ENCODE measurements around the gene LRMDA. TPM values are rescaled to one million over a fixed set of nuclear protein-coding genes. Genes with fewer than 3 reads are reported as not detected.

Gene LRMDA
- total and polyA plus RNA-seq, 4 donors, result 12.1 to 40.8 (median 21.6) TPM

DNA sequence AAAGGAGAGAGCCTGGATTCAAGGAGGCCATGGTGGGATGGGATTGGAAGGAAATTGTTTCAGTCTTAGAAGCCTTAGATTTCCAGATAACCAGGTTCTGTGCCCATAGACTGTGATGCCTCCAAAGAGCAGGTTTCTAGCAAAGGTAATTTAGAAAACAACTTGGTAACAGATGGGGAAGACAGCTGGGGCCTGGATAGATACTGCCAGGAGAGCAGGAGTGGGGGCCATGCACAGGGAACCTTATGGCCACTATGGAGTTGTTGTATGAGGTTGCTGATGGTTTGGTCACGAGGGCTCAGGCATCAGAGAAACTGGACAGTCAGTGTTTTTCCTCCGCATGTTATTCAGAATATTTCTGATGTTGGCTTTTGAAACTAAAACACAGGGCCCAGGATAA, 901.9 kb downstream of the LRMDA start:
- peaks cover 0 to 14% (median 0%) of the 10 kb centered on the region in 5 donors for H3K4me1 ChIP-seq (ENCODE audit: control insufficient read depth in 5 of 5, insufficient read depth in 5 of 5, low read length in 5 of 5)
- H3K9me3 ChIP-seq (ENCODE audit: control insufficient read depth in 4 of 4, insufficient read depth in 3 of 4, low read length in 3 of 4), result no peaks in the 10 kb centered on the region
- H3K4me3 ChIP-seq, result no peak overlapping the region
- ATAC-seq (ENCODE audit: insufficient read depth, low FRiP score), result no peak
- WGBS, 2 donors, result 94% methylated on average over 2 of the region's 2 CpGs
- no peaks in the 10 kb centered on the region for H3K36me3 ChIP-seq (ENCODE audit: control insufficient read depth in 4 of 4, insufficient read depth in 4 of 4, low read length in 4 of 4)
- no peak overlapping the region for H3K27ac ChIP-seq (ENCODE audit: low read depth in 1 of 2, low read length in 1 of 2)
- H3K9ac ChIP-seq (ENCODE audit: insufficient read depth in 1 of 2, low read length in 2 of 2), result no peak overlapping the region
- no peaks in the 10 kb centered on the region for H3K27me3 ChIP-seq (ENCODE audit: control insufficient read depth in 3 of 3, insufficient read depth in 3 of 3, low read length in 2 of 3)
- TF ChIP-seq, protein P1, sequence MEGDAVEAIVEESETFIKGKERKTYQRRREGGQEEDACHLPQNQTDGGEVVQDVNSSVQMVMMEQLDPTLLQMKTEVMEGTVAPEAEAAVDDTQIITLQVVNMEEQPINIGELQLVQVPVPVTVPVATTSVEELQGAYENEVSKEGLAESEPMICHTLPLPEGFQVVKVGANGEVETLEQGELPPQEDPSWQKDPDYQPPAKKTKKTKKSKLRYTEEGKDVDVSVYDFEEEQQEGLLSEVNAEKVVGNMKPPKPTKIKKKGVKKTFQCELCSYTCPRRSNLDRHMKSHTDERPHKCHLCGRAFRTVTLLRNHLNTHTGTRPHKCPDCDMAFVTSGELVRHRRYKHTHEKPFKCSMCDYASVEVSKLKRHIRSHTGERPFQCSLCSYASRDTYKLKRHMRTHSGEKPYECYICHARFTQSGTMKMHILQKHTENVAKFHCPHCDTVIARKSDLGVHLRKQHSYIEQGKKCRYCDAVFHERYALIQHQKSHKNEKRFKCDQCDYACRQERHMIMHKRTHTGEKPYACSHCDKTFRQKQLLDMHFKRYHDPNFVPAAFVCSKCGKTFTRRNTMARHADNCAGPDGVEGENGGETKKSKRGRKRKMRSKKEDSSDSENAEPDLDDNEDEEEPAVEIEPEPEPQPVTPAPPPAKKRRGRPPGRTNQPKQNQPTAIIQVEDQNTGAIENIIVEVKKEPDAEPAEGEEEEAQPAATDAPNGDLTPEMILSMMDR (IDR thresholded peaks at IDR 0.05; ENCODE audit: control extremely low read depth, extremely low read depth), result no peak
- no peak for DNase-seq

DNA sequence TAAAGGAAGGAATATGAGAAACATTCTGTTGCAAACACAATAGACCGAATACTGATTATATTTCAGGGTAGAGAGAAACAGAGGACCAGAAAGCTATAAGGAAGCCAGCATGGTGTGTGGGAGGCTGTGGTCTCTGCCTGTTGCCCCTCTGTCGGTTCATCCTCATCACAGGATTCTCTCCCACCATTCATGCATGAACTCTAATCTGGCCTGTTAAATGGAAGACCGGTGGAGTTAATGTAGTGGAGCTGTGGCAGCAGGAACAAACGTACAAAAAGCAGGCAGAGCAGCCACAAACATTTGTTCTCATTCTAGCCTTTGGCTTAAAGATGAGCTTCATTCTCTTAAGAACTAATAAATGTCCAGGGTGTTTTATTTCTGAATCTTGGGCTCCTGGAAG, 902.4 kb downstream of the LRMDA start:
- no peak for ATAC-seq (ENCODE audit: insufficient read depth, low FRiP score)
- H3K36me3 ChIP-seq (ENCODE audit: control insufficient read depth in 4 of 4, insufficient read depth in 4 of 4, low read length in 4 of 4), result no peaks in the 10 kb centered on the region
- H3K9me3 ChIP-seq (ENCODE audit: control insufficient read depth in 4 of 4, insufficient read depth in 3 of 4, low read length in 3 of 4), result no peaks in the 10 kb centered on the region
- H3K4me1 ChIP-seq (ENCODE audit: control insufficient read depth in 5 of 5, insufficient read depth in 5 of 5, low read length in 5 of 5), result peaks cover 0 to 14% (median 0%) of the 10 kb centered on the region in 5 donors
- H3K9ac ChIP-seq (ENCODE audit: insufficient read depth in 1 of 2, low read length in 2 of 2), result no peak overlapping the region
- no peak for DNase-seq
- WGBS, 2 donors, result 91 to 95% methylated on average over 4 of the region's 4 CpGs
- H3K4me3 ChIP-seq, result no peak overlapping the region
- no peak overlapping the region for H3K27ac ChIP-seq (ENCODE audit: low read depth in 1 of 2, low read length in 1 of 2)
- TF ChIP-seq, protein P1 (IDR thresholded peaks at IDR 0.05; ENCODE audit: control extremely low read depth, extremely low read depth), result no peak
- H3K27me3 ChIP-seq (ENCODE audit: control insufficient read depth in 3 of 3, insufficient read depth in 3 of 3, low read length in 2 of 3), result no peaks in the 10 kb centered on the region

DNA sequence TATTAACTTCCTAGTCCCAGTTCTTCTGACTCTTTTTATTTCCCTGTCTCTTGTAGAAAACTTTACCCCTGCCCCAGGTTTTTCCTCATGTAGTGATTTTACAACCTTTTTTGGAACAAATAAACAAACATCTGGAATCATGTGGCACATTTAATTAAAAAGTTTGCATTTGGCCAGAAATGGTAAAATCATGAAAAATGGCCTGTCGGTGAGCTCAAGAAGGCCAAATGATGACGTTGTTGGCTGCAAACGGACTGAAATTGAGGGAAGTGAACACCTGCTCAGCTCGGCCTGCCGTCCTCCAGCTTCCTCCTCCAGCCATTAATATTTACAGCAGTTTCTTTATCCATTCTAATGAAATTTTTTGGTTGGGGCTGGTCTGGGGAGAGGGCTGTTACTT, 902.8 kb downstream of the LRMDA start:
- no peak overlapping the region for H3K9ac ChIP-seq (ENCODE audit: insufficient read depth in 1 of 2, low read length in 2 of 2)
- H3K36me3 ChIP-seq (ENCODE audit: control insufficient read depth in 4 of 4, insufficient read depth in 4 of 4, low read length in 4 of 4), result no peaks in the 10 kb centered on the region
- H3K27me3 ChIP-seq (ENCODE audit: control insufficient read depth in 3 of 3, insufficient read depth in 3 of 3, low read length in 2 of 3), result no peaks in the 10 kb centered on the region
- no peak for ATAC-seq (ENCODE audit: insufficient read depth, low FRiP score)
- H3K4me3 ChIP-seq, result no peak overlapping the region
- H3K9me3 ChIP-seq (ENCODE audit: control insufficient read depth in 4 of 4, insufficient read depth in 3 of 4, low read length in 3 of 4), result no peaks in the 10 kb centered on the region
- TF ChIP-seq, protein P1 (IDR thresholded peaks at IDR 0.05; ENCODE audit: control extremely low read depth, extremely low read depth), result no peak
- no peak for DNase-seq
- H3K27ac ChIP-seq (ENCODE audit: low read depth in 1 of 2, low read length in 1 of 2), result no peak overlapping the region
- H3K4me1 ChIP-seq (ENCODE audit: control insufficient read depth in 5 of 5, insufficient read depth in 5 of 5, low read length in 5 of 5), result peaks cover 0 to 14% (median 0%) of the 10 kb centered on the region in 5 donors
- 82 to 90% methylated on average over 5 of the region's 5 CpGs for WGBS, 2 donors

All from lung (tissue), 12 donors.